HL-60/S4 (cell line): ENCODE results near the gene SPEM3.

ENCODE experiments used
- in situ Hi-C: fragments of 300-500 bp; cut with MboI; formaldehyde crosslinking; loops from 2 replicates; pipeline ENCODE4 v1.14.3; 2022; ENCODE audit warnings: low sequenced_read_pairs

Gene SPEM3

GRCh38 chr17:7428557-7428956 is at the start of gene SPEM3:
SPEM3 (plus strand) TSS chr17:7428857; CDS start chr17:7428903, 46 bp downstream.
- in situ Hi-C loops: no loop called here

DNA sequence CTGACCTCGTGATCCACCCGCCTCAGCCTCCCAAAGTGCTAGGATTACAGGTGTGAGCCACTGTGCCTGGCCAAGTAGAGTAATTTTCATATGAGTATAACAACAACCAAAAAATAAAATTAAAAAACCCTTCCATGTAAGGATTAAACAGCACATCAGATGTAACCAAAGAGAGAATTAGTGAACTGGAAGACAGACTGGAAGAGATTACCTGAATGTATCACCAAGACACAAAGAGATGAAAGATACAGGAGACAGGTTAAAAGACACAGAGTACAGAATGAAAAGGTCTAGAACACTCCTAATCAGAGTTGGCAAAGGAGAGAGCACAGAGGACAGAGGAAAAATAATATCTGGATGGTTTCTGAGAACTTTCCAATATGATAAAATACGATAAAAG is 49.5 kb upstream of the SPEM3 start:
- in situ Hi-C loops: no loop called here

DNA sequence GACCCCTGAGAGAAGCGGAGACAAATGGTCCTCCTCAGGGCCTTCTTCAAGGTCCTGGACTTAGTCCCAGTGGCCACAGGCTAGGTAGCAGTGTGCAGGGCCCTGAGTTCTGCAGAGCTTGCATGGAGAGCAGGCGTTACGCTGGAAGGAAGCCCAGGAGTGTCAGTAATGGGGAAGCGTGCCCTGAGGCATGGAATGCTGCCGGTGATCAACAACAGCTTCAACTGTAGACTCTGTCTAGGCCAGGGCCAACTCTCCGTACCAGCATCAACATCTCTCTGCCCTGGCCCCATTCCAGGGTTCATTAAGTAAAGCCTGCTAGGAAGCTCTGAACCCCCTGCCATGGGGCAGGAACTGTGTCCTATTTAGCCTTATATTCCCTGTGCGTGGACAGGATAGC is 48.3 kb upstream of the SPEM3 start:
- in situ Hi-C loops: no loop called here

DNA sequence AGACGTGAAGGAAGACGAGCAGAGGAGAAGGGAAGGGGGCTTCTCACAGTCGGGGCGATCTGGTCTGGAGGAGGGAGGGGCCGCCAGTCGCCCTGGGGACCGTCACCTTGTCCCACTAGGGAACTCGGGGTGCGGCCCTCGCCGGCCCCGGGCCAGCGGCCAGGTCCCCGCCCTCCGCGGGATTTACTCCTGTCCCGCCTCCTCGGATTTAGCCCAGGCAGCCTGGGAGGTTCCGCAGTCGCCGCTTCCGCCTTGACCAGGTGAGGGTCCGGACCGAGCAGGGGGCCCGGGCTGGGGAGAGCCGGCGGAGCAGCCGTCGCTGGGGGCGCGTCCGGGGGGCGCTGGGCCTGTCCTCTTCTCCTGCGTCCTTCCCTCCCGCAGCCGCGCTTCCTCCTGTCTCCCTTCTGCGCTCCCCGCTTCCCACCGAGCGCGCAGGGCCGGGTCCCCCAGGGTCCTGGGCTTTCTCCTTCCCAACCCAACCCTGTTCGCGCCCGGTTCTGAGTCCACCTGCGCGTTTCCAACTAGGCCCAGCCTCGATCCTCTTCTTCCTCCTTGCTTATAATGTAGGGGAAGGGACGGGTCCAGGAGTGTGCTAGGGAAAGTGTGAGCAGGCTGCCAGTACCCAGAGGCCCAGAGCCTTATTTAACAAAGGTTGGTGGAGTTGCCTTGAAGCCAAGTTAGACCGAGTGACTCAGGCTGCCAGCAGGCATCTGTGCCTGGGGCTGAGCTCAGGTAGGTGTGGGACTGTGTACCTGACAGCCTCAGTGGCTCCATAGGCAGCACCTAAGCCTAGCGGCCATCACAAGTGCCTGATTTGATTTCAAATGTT is 47.6 kb upstream of the SPEM3 start, which contains the start of gene TNK1:
TSS of gene TNK1 (plus strand) at position 235 of the 829 bp plus-strand sequence. CDS start 1,838 bp downstream, outside the sequence.
- in situ Hi-C loops: no loop called here

GRCh38 chr17:7382901-7383300 is 45.8 kb upstream of the SPEM3 start:
- in situ Hi-C loops: no loop called here

GRCh38 chr17:7383371-7383741 is 45.3 kb upstream of the SPEM3 start:
- in situ Hi-C loops: no loop called here

GRCh38 chr17:7383742-7384488 is 44.7 kb upstream of the SPEM3 start:
- in situ Hi-C loops: no loop called here

DNA sequence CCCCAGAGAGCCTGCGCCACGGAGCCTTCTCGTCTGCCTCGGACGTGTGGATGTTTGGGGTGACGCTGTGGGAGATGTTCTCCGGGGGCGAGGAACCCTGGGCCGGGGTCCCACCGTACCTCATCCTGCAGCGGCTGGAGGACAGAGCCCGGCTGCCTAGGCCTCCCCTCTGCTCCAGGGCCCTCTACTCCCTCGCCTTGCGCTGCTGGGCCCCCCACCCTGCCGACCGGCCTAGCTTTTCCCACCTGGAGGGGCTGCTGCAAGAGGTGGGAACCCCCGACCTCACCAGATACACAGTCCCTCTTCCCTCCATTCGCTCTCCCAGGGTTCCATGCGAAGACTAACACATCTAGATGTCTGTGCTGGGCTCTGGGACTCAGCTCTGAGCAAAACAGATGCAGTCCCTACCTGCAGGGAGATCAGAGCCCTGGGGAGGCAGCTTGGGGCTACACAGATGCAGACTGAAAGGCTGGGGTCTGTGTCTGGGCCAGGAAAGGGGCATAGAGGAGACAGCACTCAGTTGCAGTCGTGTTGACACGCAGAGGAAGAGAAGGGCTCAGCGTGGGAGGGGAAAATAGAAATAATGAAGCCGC is 44.1 kb upstream of the SPEM3 start:
- in situ Hi-C loops: no loop called here

- in situ Hi-C loops: no loop called here
Observed at GRCh38 chr17:7388856-7389255, 39.8 kb upstream of the SPEM3 start.

- in situ Hi-C loops: no loop called here
Observed at GRCh38 chr17:7389924-7390910, 38.4 kb upstream of the SPEM3 start.

- in situ Hi-C loops: no loop called here
Observed at GRCh38 chr17:7391307-7391706, 37.4 kb upstream of the SPEM3 start.

DNA sequence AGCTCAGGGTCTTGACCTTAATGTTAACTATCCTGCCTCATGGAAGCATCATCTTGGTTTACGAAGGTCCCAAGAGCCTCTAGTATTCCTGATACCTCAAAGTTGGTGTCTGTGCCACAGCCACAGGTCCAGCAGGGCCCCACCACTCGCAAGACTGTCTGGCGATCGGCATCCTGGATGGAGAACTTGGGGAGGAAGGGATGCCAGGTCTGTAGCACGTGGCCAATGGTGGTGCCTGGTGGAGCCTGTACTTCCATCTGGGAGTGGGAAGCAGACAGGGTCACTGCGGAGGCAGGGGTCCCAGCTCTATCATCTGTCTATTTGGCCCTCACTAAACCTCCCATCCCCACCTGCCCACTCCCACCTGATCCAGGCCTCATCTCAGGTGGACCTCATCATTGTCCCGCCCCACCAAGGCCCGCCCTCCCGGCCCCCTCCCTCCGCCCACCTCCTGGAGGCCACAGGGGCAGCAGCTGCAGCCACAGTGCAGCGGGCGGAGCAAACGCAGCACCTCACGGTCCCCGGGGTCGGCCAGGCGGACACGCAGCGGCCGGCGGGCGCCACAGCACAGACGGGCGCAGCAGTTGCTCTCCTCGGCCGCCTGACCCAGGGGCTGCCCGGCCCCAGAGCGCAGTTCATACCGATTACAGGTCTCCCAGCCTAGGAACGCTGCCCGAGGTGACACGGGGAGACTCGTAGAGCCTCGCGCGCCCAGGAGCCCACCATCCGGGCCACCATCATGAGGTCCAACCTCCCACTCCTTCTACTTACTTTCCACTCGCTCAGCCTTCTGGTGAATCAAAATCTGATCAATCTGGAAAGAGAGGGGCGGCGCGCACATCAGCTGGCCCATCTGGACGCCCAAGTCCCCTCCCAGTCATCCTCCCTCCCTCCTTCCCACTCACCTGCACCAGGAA is 35.7 kb upstream of the SPEM3 start:
- in situ Hi-C loops: no loop called here

DNA sequence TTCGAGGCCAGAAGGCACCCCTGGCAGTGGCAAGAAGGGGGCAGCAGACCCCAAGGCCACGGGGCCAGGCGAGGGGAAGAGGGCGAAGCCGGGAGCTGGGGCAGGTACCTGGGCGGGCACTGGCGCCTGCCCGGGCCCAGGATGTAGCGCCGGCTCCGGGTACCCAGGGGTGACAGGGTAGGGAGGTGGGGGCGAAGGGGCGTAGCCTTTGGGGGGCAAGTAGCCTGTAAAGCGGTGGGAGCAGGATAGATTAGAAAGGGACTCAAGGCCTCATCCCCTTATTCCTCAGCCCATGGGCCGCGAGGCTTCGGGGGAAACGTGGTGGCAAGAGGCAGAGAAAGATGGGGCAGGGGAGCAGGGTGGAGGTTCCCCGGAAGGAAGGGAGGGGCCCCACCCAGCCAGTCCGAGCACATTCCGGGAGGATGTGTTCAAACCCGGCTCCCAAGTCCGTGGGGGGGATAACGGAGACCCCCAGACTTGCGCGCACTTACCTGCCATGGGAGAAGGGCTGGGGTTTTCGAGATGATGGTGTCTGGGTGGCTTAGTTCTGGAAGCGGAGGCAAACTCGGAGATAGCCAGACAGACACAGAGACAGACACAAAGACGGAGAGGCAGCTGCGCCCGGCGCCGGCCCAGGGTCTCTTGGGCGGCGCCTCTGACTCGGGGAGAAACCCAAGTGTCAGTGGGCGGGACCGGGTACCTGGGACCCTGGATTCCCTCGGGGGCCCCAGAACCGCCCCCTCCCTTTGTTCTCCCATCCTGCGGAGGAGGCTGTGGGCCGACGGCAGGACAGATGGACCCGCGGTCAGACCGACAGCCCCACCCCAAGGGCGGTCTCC is 34.8 kb upstream of the SPEM3 start:
- in situ Hi-C loops: no loop called here

- in situ Hi-C loops: no loop called here
Observed at GRCh38 chr17:7394452-7395191, 34.0 kb upstream of the SPEM3 start, which contains the start of gene PLSCR3. PLSCR3 (minus strand) TSS chr17:7394525; CDS start chr17:7394110, 415 bp downstream.

DNA sequence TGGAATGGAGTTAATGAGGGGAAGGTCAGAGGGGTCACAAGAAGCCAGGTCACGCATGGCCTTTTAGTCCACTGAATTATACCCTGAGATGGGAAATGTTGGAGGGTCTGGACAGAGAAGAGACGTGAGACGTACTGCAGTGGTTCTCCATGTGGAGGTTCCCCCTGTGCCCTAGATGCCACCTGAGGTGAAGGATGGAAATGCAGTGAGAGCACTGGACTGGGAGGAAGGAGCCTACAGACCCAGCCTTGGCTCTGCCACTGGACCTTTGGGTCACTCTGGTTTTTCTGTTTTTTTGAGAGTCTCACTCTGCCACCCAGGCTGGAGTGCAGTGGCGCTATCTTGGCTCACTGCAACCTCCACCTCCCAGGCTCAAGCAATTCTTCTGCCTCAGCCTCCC is 32.5 kb upstream of the SPEM3 start:
- in situ Hi-C loops: no loop called here

DNA sequence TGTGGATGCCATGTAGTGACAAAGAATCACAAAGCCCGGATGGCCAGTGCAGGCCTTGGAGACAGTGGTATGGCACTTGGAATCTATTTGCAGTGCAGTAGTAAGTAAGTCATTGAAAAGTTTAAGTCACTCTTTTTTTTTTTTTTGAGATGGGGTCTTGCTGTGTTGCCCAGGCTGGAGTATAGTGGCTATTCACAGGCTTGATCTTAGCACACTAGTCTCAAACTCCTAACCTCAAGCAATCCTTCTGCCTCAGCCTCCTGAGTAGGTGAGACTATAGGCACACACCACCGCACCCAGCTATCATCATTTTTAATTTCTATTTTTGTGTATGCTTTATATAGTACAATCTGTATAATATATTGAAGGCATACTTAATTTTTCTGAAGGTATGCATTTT is 30.0 kb upstream of the SPEM3 start:
- in situ Hi-C loops: no loop called here

GRCh38 chr17:7403043-7403726 is 25.5 kb upstream of the SPEM3 start:
- in situ Hi-C loops: no loop called here

DNA sequence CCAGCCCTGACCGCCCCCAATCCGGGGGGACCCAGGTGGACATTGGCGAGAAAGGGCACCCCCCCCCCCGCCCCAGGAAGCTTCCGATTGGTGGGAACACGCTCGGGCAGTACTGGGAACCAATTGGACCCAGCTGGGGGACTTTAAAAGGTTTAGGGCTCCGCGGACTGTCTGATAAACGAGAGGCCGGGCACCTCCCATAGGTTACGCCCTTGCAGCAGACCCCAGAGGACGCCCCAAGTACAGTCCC is 25.0 kb upstream of the SPEM3 start:
- in situ Hi-C loops: no loop called here
